Retinal pigment epithelial cell (primary cell): ENCODE data around the gene APBB1.
A peak's percentile ranks its signal among the peaks of the same experiment; 100 is the strongest.

ENCODE experiments used
- DNase-seq: peaks from one replicate; pipeline ENCODE4 v3.0.0-alpha.2; 2010; ENCODE audit warnings: low read depth
- H3K4me3 ChIP-seq: 2 replicates; pipeline ENCODE4 v1.5.1; 2011; ENCODE audit warnings: mild to moderate bottlenecking, low read length, control low read depth, moderate library complexity
- TF ChIP-seq, protein P1 (sequence below): conservative IDR thresholded peaks from 2 replicates; pipeline ENCODE4 v1.5.1; 2011; ENCODE audit warnings: low read depth, low read length, control low read depth, inconsistent platforms

Gene APBB1

DNA sequence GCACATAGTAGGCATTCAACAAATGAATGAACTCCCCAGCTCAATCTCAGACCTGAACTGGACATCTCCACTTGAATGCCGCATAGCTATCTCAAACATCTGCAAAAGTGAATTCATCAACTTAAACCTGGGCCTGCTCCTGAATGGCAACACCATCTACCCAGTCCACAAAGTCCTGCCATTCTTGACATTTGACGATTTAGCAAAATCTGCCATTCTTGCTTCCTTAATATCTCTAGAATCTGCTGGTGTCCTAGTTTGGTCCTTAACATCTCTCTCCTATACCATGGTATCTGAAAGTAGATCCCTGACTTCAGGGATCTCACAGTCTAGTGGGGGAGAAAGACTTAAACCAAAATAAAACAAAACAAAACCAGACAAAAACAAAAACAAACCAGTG is 34.3 kb upstream of the APBB1 start:
- no peak overlapping the region for H3K4me3 ChIP-seq
- TF ChIP-seq, protein P1, sequence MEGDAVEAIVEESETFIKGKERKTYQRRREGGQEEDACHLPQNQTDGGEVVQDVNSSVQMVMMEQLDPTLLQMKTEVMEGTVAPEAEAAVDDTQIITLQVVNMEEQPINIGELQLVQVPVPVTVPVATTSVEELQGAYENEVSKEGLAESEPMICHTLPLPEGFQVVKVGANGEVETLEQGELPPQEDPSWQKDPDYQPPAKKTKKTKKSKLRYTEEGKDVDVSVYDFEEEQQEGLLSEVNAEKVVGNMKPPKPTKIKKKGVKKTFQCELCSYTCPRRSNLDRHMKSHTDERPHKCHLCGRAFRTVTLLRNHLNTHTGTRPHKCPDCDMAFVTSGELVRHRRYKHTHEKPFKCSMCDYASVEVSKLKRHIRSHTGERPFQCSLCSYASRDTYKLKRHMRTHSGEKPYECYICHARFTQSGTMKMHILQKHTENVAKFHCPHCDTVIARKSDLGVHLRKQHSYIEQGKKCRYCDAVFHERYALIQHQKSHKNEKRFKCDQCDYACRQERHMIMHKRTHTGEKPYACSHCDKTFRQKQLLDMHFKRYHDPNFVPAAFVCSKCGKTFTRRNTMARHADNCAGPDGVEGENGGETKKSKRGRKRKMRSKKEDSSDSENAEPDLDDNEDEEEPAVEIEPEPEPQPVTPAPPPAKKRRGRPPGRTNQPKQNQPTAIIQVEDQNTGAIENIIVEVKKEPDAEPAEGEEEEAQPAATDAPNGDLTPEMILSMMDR = no peak
- DNase-seq = no peak

DNA sequence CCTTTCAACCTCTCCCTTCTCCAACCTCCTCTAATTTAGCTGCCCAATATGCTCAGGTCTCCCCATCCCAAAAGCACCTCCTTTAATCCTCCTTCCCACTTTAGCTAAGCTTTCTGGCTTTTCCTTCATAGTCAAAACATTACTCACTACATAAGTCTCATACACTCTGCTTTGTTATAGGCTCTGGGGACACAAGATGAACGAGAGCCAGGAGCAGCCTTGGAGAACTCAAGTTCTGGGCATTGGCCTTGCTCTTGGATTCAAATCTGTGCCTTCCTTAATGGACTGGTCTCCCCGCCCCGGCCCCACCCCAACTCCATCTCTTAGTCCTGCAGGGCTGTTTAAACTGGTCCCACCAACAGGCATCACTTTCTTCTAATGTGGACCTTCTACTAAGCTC is 33.3 kb upstream of the APBB1 start:
- TF ChIP-seq, protein P1 = no peak
- no peak overlapping the region for H3K4me3 ChIP-seq
- DNase-seq = no peak

DNA sequence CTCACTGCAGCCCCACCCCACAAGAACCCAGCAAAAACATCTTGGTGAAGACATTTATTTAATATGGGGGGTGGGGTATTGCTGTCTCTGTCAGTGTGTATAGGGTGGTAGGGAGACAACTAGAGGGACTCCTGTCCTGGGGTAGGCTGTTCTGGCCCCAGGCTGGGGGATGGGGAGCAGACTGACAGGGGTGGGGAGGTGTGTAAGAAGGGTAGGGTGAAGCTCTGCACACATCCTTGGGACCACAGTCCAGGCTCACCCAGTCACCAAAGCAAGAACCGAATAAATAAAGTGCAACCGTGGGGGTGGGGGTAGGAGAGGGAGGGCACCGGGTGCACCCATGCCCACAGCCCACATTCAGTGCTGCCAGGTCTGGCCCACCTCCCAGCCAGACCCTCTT is 29.7 kb upstream of the APBB1 start:
- H3K4me3 ChIP-seq = no peak overlapping the region
- no peak for DNase-seq
- TF ChIP-seq, protein P1 = no peak

DNA sequence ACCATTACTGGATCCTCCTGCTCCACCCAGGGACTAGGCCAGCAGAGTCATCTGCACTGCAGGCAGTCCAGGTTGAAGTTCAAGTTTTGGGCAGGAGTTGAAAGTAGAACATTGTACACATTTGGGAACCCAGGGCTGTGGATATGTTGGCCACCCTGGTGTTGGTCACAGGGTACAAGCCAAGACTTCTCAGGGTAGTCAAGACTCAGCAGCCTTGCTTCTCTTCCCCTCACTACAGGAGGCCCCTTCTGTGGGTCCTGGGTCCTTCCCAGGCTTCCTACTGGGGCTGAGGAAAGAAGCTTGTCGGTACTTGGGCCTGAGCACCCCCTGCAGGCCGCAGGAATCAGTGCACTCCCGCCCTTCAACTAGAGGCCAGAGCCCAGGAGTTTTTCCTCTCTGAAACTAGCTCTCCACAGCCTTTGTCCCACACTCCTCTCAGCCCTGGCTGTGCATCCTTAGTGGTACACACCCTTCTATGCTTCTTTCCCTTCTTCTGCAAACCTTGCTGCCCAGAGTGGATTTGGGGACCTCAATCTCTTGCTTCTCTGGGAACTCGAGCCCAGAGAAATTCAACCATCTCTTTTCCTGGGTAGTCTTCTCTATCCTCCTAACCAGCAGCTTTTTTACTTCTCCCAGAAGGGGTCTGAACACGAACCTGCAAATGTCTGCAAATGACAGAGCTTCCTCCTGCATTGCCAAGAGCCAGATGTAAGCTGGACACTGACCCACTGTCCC is 24.5 kb upstream of the APBB1 start:
- TF ChIP-seq, protein P1 = peak; percentile 90
- no peak overlapping the region for H3K4me3 ChIP-seq
- no peak for DNase-seq

DNA sequence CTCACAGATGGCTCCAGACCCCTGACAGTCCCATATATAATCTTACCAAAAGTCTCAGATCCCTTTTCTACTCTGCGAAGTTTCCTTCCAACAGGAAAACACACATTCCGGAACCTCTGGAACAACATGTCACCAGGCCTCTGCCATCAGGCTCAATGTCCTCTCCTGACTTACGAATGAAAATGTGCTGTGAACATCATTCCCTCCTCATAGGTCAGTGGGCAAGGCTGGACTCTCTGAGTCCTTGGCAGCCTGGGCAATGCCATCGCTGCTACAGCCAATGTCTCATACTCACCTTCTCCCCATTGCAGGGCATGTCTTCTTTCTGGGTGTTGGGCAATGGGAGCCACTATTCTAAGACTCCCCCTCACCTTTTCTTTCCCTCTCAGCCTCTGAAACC is 23.5 kb upstream of the APBB1 start:
- TF ChIP-seq, protein P1 = no peak
- no peak for DNase-seq
- no peak overlapping the region for H3K4me3 ChIP-seq

DNA sequence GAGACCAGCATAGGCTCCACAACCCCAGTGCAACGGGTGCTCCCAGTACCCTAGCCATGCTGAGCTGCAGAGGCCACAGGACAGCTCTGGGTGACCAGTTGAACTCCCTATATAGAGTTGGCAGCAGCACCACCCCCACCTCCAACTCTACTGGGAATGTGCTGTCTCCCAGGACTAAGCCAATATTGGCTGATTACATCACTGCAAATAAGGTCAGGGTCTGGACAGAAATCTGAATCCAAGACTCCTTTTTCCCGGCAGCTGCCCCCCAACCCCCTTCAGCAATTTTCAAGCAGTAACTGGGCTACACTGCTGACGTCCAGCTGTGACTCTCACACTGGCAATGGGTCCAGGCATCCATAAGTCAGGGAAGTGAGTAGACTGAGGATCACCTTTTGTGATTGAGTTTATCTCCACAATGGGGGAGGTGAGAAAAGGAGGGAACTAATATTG is 22.0 kb upstream of the APBB1 start, which contains the start of gene HPX:
HPX (minus strand) TSS at position 82 of the 453 bp plus-strand sequence; CDS start at position 58, 24 bp downstream.
- DNase-seq = no peak
- TF ChIP-seq, protein P1 = no peak

DNA sequence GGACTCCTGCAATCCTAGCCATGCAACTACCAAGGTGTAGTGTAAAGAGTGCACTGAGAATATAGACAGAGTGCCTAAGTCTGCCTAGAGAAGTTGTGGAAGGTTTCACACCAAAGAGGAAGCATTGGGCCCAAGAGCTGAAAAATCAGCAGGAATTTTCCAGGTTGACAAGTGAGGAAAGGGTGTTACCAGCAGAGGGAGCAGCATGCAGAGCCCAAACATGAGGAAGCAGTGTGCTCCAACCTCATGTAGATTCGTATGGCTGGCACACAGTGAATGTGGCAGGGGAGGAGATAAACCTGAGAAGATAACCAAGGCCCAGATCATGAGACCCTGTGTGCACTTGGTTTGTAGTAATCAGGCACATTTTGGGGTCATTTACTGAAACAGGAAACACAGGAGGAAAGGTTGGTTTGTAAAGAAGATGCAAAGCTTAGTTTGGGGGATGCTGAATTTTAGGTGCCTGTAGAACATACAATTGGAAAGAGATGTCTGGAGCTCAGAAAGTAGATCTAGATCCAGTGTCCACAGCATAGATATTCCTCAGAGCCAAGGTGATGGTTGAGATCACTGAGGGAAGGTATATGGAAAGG is 20.2 kb upstream of the APBB1 start:
- TF ChIP-seq, protein P1 = peak; percentile 90
- DNase-seq = no peak
- no peak overlapping the region for H3K4me3 ChIP-seq

More for the DNA sequence above, 22.0 kb upstream of the APBB1 start, which contains the start of gene HPX:
- H3K4me3 ChIP-seq = no peak within 1 kb of the TSS
